Measurements from ENCODE around the gene MTG1.
"Not testable (repeated sequence)": the region's sequence is repeated elsewhere in the genome, so short reads cannot be mapped to it uniquely, and the experiment has no call there.

DNA sequence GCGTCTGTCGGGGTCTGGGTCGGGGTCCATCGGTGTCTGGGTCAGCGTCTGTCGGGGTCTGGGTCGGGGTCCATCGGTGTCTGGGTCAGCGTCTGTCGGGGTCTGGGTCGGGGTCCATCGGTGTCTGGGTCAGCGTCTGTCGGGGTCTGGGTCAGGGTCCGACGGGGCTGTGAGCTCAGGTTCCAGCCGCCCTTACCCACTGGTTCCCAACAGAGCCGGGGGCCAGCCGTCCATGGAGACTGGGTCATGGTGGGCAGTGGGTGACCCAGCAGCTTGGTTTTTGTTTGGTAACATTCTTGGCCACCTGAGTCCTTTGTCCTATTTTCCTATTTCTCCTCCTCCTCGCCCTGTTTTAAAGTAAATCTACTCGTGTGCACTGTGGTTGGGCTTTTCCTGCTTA, 47.4 kb downstream of the MTG1 start:
- TF ChIP-seq CTCF, EP300 (IDR thresholded peaks at IDR 0.05): not testable (repeated sequence)

All from sigmoid colon (tissue), 4 donors.